ENCODE measurements around the gene GLI1. TPM values are rescaled to one million over a fixed set of nuclear protein-coding genes. Genes with fewer than 3 reads are reported as not detected.
"Not testable (repeated sequence)": the region's sequence is repeated elsewhere in the genome, so short reads cannot be mapped to it uniquely, and the experiment has no call there.

The GLI1 gene
- total RNA-seq, 1 donor from 2014 or later, result 0.16 TPM

- no peak for DNase-seq
Observed at GRCh38 chr12:57441846-57442427, 17.6 kb upstream of the GLI1 start.

DNA sequence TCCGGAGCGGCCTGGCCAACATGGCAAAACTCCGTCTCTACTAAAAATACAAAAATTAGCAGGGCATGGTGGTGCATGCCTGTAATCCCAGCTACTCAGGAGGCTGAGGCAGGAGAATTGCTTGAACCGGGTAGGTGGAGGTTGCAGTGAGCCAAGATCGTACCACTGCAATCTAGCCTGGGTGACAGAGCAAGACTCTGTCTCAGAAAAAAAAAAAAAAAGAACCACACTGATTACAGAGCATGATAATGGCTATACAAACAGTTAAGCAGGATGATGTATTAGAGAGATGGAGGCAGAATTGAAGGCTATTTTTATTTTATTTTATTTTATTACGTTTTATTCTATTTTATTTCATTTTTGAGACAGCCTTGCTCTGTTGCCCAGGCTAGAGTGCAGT lies 15.2 kb upstream of the GLI1 start:
- not testable (repeated sequence) for DNase-seq

DNA sequence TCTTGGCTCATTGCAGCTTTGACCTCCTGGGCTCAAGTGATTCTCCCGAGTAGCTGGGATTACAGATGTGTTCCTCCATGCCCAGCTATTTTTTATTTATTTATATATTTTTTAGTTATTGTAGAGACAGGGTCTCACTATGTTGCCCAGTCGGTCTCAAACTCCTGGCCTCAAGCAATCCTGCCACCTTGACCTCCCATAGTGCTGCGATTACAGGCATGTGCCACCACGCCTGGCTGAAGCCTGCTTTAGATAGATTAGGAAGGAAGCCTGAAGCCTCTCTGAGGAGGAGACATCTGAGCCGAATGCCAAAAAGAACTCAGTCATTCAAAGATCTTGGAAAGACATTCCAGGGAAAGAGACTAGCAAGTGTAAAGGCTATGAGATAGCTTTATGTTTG lies 14.8 kb upstream of the GLI1 start:
- DNase-seq, result no peak

DNA sequence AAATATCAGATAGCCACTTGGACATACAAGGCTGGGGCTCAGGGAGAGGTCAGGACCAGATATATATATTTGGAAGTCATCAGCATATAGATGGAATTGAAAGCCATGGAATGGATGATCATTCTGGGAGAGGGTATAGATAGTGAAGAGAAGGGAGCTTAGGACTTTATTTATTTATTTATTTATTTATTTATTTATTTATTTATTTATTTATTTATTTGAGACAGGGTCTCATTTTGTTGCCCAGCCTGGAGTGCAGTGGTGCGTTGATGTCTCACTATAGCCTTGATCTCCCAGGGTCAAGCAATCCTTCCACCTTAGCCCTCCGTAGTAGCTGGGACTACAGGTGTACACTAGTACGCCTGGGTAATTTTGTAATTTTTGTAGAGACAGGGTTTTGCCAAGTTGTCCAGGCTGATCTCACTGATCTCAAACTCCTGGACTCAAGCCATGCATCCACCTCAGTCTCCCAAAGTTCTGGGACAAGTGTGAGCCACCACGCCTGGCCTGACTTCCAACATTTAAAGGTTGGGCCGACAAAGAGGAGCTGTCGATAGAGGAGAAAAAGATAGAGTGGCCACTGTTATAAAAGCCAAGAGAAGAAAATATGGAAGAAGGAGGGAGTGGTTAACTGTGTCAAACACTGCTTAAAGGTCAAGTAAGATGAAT lies 13.2 kb upstream of the GLI1 start:
- DNase-seq, result no peak

DNA sequence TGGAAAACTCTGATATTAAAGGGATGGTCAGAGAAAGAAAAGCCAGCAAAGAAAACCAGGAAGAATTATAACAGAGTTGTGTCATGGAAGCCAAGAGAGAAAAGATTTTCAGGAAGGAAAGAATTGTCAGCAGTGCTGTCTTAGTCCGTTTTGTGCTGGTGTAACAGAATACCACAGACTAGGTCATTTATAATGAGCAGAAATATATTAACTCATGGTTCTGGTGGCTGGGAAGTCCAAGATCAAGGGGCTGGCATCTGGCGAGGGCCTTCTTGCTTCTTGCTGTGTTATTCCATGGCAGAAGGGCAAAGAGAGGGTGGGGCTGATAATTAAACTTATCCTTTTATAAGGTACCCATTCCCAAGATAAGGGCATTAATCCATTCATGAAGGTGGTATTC lies 10.9 kb upstream of the GLI1 start:
- DNase-seq, result no peak

DNA sequence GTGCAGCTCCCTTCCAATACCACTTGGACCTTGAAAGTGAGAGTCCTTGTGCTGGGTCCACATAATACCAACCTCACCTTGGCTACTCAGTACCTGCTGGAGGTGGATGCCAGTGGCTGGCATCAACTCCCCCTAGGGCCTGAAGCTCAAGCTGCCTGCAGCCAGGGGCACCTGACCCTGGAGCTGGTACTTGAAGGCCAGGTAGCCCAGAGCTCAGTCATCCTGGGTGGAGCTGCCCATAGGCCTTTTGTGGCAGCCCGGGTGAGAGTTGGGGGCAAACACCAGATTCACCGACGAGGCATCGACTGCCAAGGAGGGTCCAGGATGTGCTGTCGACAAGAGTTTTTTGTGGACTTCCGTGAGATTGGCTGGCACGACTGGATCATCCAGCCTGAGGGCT lies 10.2 kb upstream of the GLI1 start:
- no peak for DNase-seq

GRCh38 chr12:57450057-57450456 lies 9.5 kb upstream of the GLI1 start:
- DNase-seq, result no peak

GRCh38 chr12:57451233-57451778 lies 8.3 kb upstream of the GLI1 start:
- DNase-seq, result no peak

DNA sequence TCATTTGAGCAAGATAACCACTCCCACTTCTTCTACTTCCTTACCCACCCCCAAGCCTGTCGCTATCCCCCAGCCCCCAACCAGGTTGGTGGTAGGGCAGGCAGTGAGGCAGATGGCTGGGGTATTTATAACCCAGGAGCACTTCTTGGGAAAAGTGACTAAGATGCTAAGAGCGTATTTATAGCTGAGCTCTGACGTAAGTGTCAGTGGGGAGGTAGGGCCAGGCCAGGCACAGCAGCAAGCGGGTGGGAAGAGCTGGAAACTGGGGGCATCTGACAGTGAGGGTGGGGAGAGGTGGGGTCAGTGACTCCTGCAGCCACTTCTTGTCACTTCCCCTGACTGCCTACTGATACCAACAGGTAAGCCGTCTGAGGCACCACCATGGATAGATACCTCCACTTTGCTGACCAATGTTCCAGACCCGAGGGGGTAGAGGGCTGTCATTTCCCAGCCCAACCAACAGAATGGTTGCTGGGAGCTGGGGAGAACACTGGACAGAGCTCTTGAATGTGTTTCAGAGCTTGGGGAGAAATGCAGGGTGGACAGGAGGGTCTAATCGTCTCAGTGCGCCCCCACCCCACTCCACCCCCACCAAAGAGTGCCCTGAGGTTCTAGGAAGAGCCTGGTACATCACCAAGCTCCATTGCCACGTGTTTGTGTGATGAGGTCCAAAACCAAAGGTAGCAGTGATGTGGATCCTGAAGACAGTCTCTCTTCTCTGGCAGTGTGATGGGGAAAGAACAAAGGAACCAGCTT lies 7.2 kb upstream of the GLI1 start:
- peak; percentile 73 for DNase-seq

GRCh38 chr12:57452937-57453509 lies 6.6 kb upstream of the GLI1 start:
- DNase-seq, result peak; percentile 60

DNA sequence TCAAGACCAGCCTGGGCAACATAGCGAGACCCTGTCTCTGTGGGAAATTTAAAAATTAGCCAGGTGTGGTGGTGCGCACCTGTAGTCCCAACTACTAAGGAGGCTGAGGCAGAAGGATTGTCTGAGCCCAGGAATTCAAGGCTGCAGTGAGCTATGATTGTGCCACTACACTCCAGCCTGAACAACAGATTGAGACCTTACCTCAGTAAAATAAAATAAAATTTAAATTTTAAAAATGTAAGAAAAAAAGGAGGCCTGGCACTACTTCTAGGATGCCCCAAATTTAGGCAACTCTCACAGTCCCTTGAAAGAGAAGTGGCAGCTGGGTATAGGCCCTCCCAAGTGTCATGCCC lies 5.4 kb upstream of the GLI1 start:
- DNase-seq, result no peak

DNA sequence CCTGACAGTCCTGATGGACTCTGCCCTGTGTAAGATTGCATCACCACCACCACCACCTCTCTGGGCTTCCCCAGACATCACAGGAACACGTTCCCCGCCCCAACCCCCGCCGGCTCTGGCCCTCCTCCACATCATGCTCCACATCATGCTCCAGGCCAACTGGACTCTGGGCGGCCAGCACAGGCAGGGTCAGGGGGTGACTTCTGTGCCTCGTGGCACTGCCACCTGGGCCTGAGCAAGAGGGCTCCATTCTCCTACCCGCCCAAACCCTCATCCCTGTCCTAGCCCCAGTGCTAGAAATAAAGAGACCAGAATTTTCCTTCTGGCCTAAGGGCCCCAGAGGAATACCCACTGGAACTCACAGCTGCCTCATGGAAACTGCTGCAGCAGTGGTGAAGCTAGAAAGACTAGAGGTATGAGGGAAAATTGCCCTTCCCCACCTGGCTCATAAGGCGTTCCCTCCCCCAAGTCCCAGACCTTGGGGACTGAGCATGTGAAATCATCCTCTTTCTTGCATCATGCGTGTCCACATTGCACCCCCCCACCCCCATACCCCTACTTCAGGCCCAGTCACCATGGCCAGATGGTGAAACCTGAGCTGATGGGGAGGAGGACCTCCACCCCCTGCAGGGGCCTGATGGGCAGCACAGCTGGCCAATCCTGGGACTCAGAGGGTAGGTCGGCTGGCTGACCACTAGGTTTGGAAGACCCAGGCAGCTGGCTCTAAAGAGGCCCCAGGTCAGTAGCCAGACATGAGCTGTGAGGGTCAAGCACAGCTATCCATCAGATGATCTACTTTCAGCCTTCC lies 4.8 kb upstream of the GLI1 start, which contains the start of gene INHBE:
Gene INHBE (plus strand): TSS at position 742 of the 808 bp plus-strand sequence. CDS start 230 bp downstream, outside the sequence.
- no peak for DNase-seq

DNA sequence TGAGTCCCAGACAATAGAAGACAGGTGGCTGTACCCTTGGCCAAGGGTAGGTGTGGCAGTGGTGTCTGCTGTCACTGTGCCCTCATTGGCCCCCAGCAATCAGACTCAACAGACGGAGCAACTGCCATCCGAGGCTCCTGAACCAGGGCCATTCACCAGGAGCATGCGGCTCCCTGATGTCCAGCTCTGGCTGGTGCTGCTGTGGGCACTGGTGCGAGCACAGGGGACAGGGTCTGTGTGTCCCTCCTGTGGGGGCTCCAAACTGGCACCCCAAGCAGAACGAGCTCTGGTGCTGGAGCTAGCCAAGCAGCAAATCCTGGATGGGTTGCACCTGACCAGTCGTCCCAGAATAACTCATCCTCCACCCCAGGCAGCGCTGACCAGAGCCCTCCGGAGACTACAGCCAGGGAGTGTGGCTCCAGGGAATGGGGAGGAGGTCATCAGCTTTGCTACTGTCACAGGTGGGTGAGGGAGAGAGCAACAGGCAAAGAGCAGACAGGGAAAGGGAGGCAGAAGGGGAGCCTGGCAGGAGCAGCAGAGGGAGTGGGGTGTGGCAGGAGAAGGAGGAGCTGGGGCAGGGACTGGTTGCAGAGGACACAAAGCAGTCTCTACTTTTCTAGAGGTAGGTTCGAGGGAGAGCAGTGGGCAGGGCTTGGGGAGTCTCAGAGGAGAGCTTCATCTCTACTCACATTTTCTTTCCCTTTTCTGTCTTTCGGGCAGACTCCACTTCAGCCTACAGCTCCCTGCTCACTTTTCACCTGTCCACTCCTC lies 4.0 kb upstream of the GLI1 start:
- no peak for DNase-seq

- DNase-seq, result no peak
Observed at GRCh38 chr12:57456145-57456700, 3.4 kb upstream of the GLI1 start.

GRCh38 chr12:57456737-57457490 lies 2.7 kb upstream of the GLI1 start:
- DNase-seq, result no peak

DNA sequence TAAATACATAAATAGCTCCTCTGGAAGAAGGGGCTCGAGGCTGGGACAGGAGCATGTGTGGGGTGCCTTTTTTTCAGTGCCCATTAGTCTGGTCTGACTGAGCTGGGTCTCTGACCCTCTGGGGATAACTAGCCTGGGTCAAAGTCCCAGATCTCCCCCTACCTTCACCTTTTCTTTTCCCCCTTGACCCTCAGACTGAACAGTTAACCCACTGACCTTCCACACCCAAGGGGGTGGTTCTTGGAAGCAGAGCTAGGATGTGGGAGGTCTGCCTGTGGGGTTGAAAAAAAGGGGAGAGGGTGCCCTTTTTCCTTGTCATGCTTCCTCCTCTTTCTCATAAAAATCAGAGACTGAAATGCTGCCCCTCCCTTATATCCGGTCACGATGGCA lies 925 bp upstream of the GLI1 start:
- DNase-seq, result no peak

DNA sequence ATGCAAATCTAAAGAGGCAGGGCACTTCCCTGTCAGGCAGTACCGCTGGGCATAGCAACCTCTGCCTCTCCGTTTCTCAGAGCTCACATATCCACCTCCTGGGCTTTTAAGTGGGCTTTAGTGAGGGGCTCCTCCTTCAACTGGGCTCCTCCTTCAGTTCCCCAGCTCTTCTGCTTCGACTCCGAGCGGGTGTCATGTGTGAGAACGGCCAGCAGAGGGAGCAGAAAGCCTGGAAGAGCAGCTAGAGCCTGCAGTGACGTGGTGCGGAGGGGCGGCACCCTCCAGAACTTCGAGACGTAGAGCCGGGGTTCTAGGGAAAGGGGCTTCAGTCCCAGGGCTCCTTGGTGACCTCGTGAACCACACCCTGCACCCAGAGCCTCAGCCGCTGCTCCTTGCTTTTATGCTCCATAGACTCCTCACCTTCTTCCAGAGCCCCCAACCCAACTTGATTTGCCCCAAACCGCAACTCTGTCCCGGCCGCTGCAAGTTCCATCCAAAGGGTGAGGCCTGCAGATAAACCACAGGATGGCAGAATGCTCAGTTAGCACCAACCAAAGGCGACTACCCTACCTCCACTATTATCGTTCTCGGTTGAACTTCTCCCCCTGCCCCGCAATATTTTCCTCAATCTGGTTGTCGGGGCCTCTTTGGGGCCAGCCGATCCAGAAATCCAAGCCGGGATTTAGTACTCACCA lies 383 bp upstream of the GLI1 start:
- DNase-seq, result peak; percentile 74

DNA sequence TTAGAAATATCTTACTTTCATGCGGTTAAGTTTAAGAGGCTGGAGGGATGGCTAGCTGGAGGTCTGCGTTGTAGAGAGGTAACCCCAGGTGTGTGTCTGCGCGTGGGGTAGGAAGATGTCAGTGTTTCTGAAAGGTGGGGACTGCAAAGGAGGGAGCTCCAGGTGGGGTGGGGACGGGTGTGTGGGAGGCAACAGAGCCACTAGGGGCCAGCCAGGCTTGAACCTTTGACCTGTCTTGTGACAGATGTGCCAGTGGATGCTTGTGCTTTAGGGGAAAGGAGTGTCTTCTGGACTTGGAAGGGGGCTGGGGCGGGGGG lies 841 bp downstream of the GLI1 start:
- DNase-seq, result no peak

GRCh38 chr12:57460841-57461275 lies 1.3 kb downstream of the GLI1 start:
- DNase-seq, result no peak
